Thoracic aorta (tissue), 2 donors: ENCODE data around the gene DMD. TPM values are rescaled to one million over a fixed set of nuclear protein-coding genes. Genes with fewer than 3 reads are reported as not detected.

ENCODE experiments used
- ATAC-seq: fragments of 150-250 bp; one replicate; pipeline ENCODE4 v1.8.0; 2017; ENCODE audit warnings: low read depth; ENCODE audit not compliant: insufficient number of reproducible peaks, low FRiP score
- DNase-seq: peaks from one replicate; pipeline ENCODE4 v3.0.0-alpha.2; 2020; ENCODE audit warnings: low spot score
- H3K27ac ChIP-seq, 2 donors: fragments of 200-600 bp; sonication (generic); 1 replicate in 1 of 2; 2 replicates in 1 of 2; pipeline ENCODE4 v1.5.1; 2016; ENCODE audit warnings: mild to moderate bottlenecking in 2 of 2, moderate library complexity in 2 of 2
- H3K27me3 ChIP-seq: fragments of 200-600 bp; sonication (generic); replicated peaks from 2 replicates; pipeline ENCODE4 v1.6.0; 2016; ENCODE audit warnings: mild to moderate bottlenecking; ENCODE audit not compliant: insufficient read depth
- H3K36me3 ChIP-seq: fragments of 200-600 bp; sonication (generic); one replicate; pipeline ENCODE4 v1.5.1; 2016
- H3K4me1 ChIP-seq, 2 donors: fragments of 200-600 bp; sonication (generic); 1 replicate in 1 of 2; 2 replicates in 1 of 2; pipeline versions ENCODE4 v1.5.1 to v1.6.0; 2016; ENCODE audit warnings: low read depth in 2 of 2, mild to moderate bottlenecking in 1 of 2; ENCODE audit not compliant: control insufficient read depth in 1 of 2
- H3K4me3 ChIP-seq: fragments of 200-600 bp; sonication (generic); 2 replicates; pipeline ENCODE4 v1.5.1; 2016; ENCODE audit warnings: mild to moderate bottlenecking
- H3K9me3 ChIP-seq: fragments of 200-600 bp; sonication (generic); 2 replicates; pipeline ENCODE4 v1.5.1; 2016
- CTCF ChIP-seq: fragments of 200-600 bp; sonication (generic); IDR thresholded peaks from one replicate; pipeline ENCODE4 v1.5.1; 2019; ENCODE audit warnings: antibody characterized with exemption
- total RNA-seq, 2 donors: library from RNA; depleted of rRNA; stranded (reverse); fragments of >200 nt; gene quantifications; one replicate each; pipeline versions ENCODE4 v1.1.0 to v1.2.3, GENCODE V29; 2016

DMD gene
- total RNA-seq, 2 donors from 2014 or later: 224 to 233 TPM

GRCh38 chrX:31921236-31921635 is 1290.1 kb downstream of the DMD start:
- Histone ChIP-seq H3K4me1 (no peaks in the 10 kb centered on the region), H3K9me3 (no peaks in the 10 kb centered on the region), H3K27me3 (no peaks in the 10 kb centered on the region), H3K27ac (no peak overlapping the region), H3K4me3 (no peak overlapping the region), H3K36me3 (no peaks in the 10 kb centered on the region)
- ATAC-seq: no peak
- DNase-seq: no peak
- TF ChIP-seq CTCF: no peak

GRCh38 chrX:31909850-31910572 is 1301.3 kb downstream of the DMD start:
- peak overlapping the region in 1 of 2 donors; percentile 21 for H3K27ac ChIP-seq
- ATAC-seq: no peak
- TF ChIP-seq CTCF: no peak
- peaks cover 0 to 13% of the 10 kb centered on the region in 2 donors for H3K4me1 ChIP-seq
- DNase-seq: no peak
- no peaks in the 10 kb centered on the region for H3K9me3 ChIP-seq
- no peaks in the 10 kb centered on the region for H3K36me3 ChIP-seq
- H3K27me3 ChIP-seq: no peaks in the 10 kb centered on the region
- H3K4me3 ChIP-seq: no peak overlapping the region

GRCh38 chrX:31894152-31894551 is 1317.2 kb downstream of the DMD start:
- H3K36me3 ChIP-seq: no peaks in the 10 kb centered on the region
- no peak for TF ChIP-seq CTCF
- no peaks in the 10 kb centered on the region for H3K9me3 ChIP-seq
- H3K4me3 ChIP-seq: no peak overlapping the region
- H3K27me3 ChIP-seq: no peaks in the 10 kb centered on the region
- ATAC-seq (no peak), DNase-seq (no peak)
- no peaks in the 10 kb centered on the region for H3K4me1 ChIP-seq
- no peak overlapping the region for H3K27ac ChIP-seq

GRCh38 chrX:31893525-31893924 is 1317.8 kb downstream of the DMD start:
- Histone ChIP-seq H3K36me3 (no peaks in the 10 kb centered on the region), H3K27ac (no peak overlapping the region), H3K4me3 (no peak overlapping the region), H3K27me3 (no peaks in the 10 kb centered on the region), H3K9me3 (no peaks in the 10 kb centered on the region), H3K4me1 (no peaks in the 10 kb centered on the region)
- ATAC-seq: no peak
- no peak for TF ChIP-seq CTCF
- no peak for DNase-seq

GRCh38 chrX:31889088-31889487 is 1322.3 kb downstream of the DMD start:
- H3K27ac ChIP-seq: no peak overlapping the region
- TF ChIP-seq CTCF: no peak

More at GRCh38 chrX:31889088-31889487, 1322.3 kb downstream of the DMD start:
- Histone ChIP-seq H3K36me3 (no peaks in the 10 kb centered on the region), H3K4me1 (no peaks in the 10 kb centered on the region), H3K4me3 (no peak overlapping the region), H3K9me3 (no peaks in the 10 kb centered on the region), H3K27me3 (no peaks in the 10 kb centered on the region)
- DNase-seq: no peak
- ATAC-seq: no peak
